Heart left ventricle (tissue), 16 donors: ENCODE results near the gene ALDOB. TPM values are rescaled to one million over a fixed set of nuclear protein-coding genes. Genes with fewer than 3 reads are reported as not detected.
A peak's percentile ranks its signal among the peaks of the same experiment; 100 is the strongest.

ENCODE experiments used
- ATAC-seq, 4 donors: fragments of 200-7000 bp; cut with Tn5 transposase; one replicate each; pipeline ENCODE4 v1.9.1; 2020 to 2022; ENCODE audit warnings: moderate library complexity in 4 of 4, mild to moderate bottlenecking in 3 of 4, moderate number of reproducible peaks in 1 of 4
- DNase-seq, 5 donors: peaks; one replicate each; pipeline ENCODE4 v3.0.0-alpha.2; 2020
- H3K27ac ChIP-seq, 12 donors: fragments of 200-600 bp; sonication (generic) in 4 of 12; one replicate each; pipeline versions ENCODE4 v1.5.0 to v1.8.0; 2016 to 2022; ENCODE audit warnings: mild to moderate bottlenecking in 2 of 12
- H3K27me3 ChIP-seq, 9 donors: fragments of 200-600 bp; sonication (generic) in 2 of 9; one replicate each; pipeline versions ENCODE4 v1.5.1 to v1.8.0; 2016 to 2022; ENCODE audit warnings: mild to moderate bottlenecking in 3 of 9
- H3K36me3 ChIP-seq, 9 donors: fragments of 200-600 bp; sonication (generic) in 2 of 9; one replicate each; pipeline versions ENCODE4 v1.5.0 to v1.8.0; 2018 to 2022; ENCODE audit warnings: mild to moderate bottlenecking in 2 of 9
- H3K4me1 ChIP-seq, 12 donors: fragments of 200-600 bp; sonication (generic) in 4 of 12; one replicate each; pipeline versions ENCODE4 v1.5.0 to v1.8.0; 2016 to 2022; ENCODE audit warnings: mild to moderate bottlenecking in 3 of 12
- H3K4me3 ChIP-seq, 12 donors: fragments of 200-600 bp; sonication (generic) in 4 of 12; one replicate each; pipeline versions ENCODE4 v1.5.0 to v1.8.0; 2017 to 2022; ENCODE audit warnings: mild to moderate bottlenecking in 9 of 12, moderate library complexity in 4 of 12
- H3K9me3 ChIP-seq, 12 donors: fragments of 200-600 bp; sonication (generic) in 4 of 12; one replicate each; pipeline versions ENCODE4 v1.5.0 to v1.8.0; 2016 to 2022; ENCODE audit warnings: mild to moderate bottlenecking in 1 of 12
- POLR2A ChIP-seq, 2 donors: fragments of 450-650 bp; IDR thresholded peaks; one replicate each; pipeline ENCODE4 v1.6.1; 2017; ENCODE audit warnings: antibody characterized with exemption in 2 of 2, mild to moderate bottlenecking in 2 of 2, moderate library complexity in 2 of 2
- WGBS, 4 donors: extraction: QIAGEN DNeasy Blood & Tissue Kit in 2 of 4; methylation state at CpG; one replicate each; pipeline versions ENCODE4 v1.1.5 to v1.1.7; 2013 to 2018; 5-methylcytosine and 5-hydroxymethylcytosine counted together
- intact Hi-C, 10 donors: fragments of 100-400 bp; cut with DNase I; formaldehyde crosslinking; loops; one replicate each; pipeline versions ENCODE4 v1.11.1 to v1.14.2; 2022
- polyA plus RNA-seq, 2 donors: library from polyadenylated mRNA; stranded (reverse); fragments of 200-250 nt; gene quantifications; one replicate each; pipeline ENCODE4 v1.2.3, GENCODE V29; 2013
- total RNA-seq, 9 donors: library from RNA; depleted of rRNA in 2 of 9; stranded (reverse); fragments of >200 nt in 2 of 9; fragmentation: NEBNext Ultra II Directional in 3 of 9; extraction: Animal tissue kit (Norgen Biotek cat#: 25700) in 3 of 9; gene quantifications; one replicate each; pipeline versions ENCODE4 v1.1.0 to v1.2.4, GENCODE V29; 2016 to 2023
- TF ChIP-seq, protein P1 (sequence below), 12 donors: fragments of 200-600 bp; sonication (generic) in 4 of 12; IDR thresholded peaks; one replicate each; pipeline versions ENCODE4 v1.5.0 to v1.8.0; 2018 to 2022; ENCODE audit warnings: antibody characterized with exemption in 12 of 12, mild to moderate bottlenecking in 5 of 12
- donor health status: ischemic (EF 13 %, LVEDD 7.1; RV severe dilation, severe dysfunction).
- donor health status: healthy with polysubstance abuse.
- donor health status: DM: no; HTN: yes; CAD: no.
- donor health status: DM: no; HTN: no; CAD: no.
- donor health status: ischemic (EF 25% LVEDD 6.9; RV normal size, moderate dysfunction).
- donor health status: ischemic (EF 25% LVEDD 5.7; RV mildly dilated, moderate dysfunction).
- donor health status: healthy.
- donor health status: DM: yes; HTN: yes; CAD: no.
- donor health status: ischemic (EF 35%, LVEDD 5.7; RV mildly dilated, moderate dysfunction).
- donor health status: nonischemic (EF 11% LVEDD 7.7; RV severe dilation, severe dysfunction).
- donor health status: DM: yes; HTN: yes; CAD: no.
- donor health status: PGD.
- donor health status: ischemic (EF 29% LVEDD 5.4; RV normal size, mild dysfunction).
- donor health status: nonischemic (EF 23%, LVEDD 6.1; RV moderate dilation, normal function).

ALDOB gene
- total and polyA plus RNA-seq, 11 donors, result 0.15 to 1.8 (median 0.46) TPM; not detected in 3

DNA sequence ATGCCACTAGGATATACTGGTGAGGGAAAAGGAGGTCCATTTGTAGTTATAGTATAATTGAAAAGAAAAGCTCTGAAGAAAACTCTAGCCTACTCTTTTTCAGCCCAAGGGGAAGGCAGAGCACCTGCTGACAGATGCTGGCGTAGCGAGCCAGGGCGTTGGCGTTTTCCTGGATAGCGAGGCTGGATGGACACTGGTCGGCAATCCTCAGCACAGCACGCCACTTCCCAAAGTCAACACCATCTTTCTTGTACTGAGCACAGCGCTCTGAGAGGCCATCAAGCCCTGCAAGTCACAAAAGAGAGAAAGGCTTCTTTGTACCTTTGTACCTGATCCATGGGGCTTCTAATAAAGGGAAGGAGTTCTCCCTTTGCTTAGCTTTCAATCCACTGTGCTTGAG is 8.2 kb downstream of the ALDOB start:
- DNase-seq (no peak), ATAC-seq (no peak)
- intact Hi-C loops, result no loop called here
- Histone ChIP-seq H3K4me1 (peaks cover 0 to 4% (median 0%) of the 10 kb centered on the region in 12 donors), H3K4me3 (no peak overlapping the region), H3K27ac (no peak overlapping the region), H3K27me3 (no peaks in the 10 kb centered on the region), H3K9me3 (no peaks in the 10 kb centered on the region), H3K36me3 (no peaks in the 10 kb centered on the region)
- TF ChIP-seq, protein P1, sequence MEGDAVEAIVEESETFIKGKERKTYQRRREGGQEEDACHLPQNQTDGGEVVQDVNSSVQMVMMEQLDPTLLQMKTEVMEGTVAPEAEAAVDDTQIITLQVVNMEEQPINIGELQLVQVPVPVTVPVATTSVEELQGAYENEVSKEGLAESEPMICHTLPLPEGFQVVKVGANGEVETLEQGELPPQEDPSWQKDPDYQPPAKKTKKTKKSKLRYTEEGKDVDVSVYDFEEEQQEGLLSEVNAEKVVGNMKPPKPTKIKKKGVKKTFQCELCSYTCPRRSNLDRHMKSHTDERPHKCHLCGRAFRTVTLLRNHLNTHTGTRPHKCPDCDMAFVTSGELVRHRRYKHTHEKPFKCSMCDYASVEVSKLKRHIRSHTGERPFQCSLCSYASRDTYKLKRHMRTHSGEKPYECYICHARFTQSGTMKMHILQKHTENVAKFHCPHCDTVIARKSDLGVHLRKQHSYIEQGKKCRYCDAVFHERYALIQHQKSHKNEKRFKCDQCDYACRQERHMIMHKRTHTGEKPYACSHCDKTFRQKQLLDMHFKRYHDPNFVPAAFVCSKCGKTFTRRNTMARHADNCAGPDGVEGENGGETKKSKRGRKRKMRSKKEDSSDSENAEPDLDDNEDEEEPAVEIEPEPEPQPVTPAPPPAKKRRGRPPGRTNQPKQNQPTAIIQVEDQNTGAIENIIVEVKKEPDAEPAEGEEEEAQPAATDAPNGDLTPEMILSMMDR (IDR thresholded peaks at IDR 0.05), result no peak
- TF ChIP-seq POLR2A (IDR thresholded peaks at IDR 0.05), result no peak
- whole genome bisulfite sequencing, 4 donors, result 87 to 93% (median 91%) methylated on average over 8 of the region's 8 CpGs

DNA sequence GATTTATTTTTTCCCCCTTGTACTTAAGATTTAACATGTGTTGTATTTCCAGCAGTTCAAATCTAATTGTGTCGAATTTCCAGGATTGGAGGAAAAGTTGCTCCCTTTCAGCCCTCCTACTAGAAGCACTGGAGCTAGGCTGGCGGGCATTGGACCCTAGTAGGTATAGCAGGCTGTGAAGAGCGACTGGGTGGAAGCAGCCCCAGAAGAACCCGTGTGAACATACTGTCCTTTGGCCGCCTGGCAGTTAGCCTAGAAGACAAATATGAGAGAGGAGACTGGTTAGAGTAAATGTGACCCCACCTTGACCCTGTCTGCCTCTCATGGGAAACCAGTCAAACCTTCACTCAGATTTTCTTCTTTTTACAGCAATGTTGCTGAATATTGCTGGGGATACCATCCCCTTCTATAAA is 13.9 kb downstream of the ALDOB start:
- DNase-seq, result peak; percentile 14 to 57 (median 45)
- Histone ChIP-seq H3K27ac (peak overlapping the region in 1 of 12 donors; percentile 11), H3K27me3 (no peaks in the 10 kb centered on the region), H3K4me1 (peaks cover 0 to 13% (median 0%) of the 10 kb centered on the region in 12 donors), H3K36me3 (peaks cover 0 to 3% (median 0%) of the 10 kb centered on the region in 9 donors), H3K4me3 (no peak overlapping the region), H3K9me3 (peaks cover 0 to 35% (median 0%) of the 10 kb centered on the region in 12 donors)
- ATAC-seq, result peak in 2 of 4 donors; percentile 30 to 32
- TF ChIP-seq, protein P1 (IDR thresholded peaks at IDR 0.05), result no peak
- no peak for TF ChIP-seq POLR2A (IDR thresholded peaks at IDR 0.05)
- intact Hi-C loops, result no loop called here
- WGBS, 4 donors, result 73 to 84% (median 77%) methylated on average over 5 of the region's 5 CpGs

DNA sequence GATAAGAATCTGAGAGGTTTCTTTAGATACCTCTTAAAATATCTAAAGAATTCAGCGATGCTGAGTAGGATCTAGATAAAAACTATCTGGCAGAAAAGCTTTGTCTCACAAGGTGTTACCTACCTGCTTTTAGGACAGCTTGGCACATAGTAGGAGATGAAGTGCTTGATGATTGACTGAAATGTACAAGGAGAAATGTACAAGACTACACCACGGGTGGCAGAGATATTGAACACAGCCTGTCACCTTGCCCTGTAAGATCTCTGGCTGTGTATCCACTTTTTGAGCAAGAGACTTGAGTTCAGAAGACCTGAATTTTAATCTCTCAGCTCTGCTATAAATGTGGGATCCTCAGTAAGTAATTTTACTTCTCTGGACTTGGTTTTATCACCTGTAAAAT is 15.7 kb downstream of the ALDOB start:
- DNase-seq (no peak), ATAC-seq (peak in 2 of 4 donors; percentile 58 to 63)
- peaks cover 0 to 6% (median 0%) of the 10 kb centered on the region in 9 donors for H3K36me3 ChIP-seq
- H3K4me3 ChIP-seq, result no peak overlapping the region
- H3K9me3 ChIP-seq, result peaks cover 0 to 50% (median 4%) of the 10 kb centered on the region in 12 donors
- H3K27ac ChIP-seq, result no peak overlapping the region
- intact Hi-C loops, result no loop called here
- no peak for TF ChIP-seq POLR2A (IDR thresholded peaks at IDR 0.05)
- TF ChIP-seq, protein P1 (IDR thresholded peaks at IDR 0.05), result no peak
- no peaks in the 10 kb centered on the region for H3K27me3 ChIP-seq
- WGBS, 4 donors, result 53 to 64% (median 56%) methylated on average over 2 of the region's 2 CpGs
- peaks cover 0 to 13% (median 0%) of the 10 kb centered on the region in 12 donors for H3K4me1 ChIP-seq

DNA sequence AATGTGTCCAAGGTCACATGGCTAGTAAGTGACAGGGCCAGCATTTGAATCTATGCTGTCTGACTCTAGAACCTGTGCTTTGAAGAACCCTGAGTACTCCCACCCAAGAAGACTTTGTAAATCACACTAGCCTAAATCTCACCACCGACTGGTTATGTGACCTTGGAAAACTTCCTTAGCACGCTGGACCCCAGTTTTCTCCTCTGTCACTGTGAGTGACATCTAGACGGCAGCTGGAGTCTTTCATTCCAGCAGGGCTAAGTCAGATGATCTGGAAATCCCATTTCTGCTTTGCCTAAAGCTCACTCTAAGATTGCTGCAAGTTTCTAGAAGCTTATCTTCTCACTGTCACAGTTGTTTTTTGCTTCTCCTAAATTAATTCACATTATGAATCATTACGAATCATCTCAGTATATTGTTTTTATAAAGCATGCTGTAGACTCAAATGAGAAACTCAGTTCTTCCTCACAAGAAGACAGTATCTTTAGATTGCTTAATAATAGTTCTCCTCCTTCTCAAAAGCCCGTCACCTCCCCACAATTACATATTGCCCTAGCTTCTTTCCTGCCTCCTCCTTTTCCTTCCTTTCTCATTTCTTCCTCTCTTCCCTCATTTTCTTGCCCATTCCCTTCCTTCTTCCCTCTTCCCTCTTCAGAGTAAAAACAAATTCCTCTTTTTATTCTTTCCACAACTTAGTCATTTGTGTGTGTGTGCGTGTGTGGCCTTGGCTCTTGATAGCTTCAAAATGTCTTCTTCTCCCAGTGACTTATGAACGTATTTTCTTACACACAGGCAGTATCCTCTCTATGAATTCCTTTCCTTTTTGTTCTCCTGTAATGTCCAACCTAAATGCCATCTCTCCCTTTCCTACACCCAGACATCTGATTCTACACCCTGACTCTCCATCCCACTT is 16.8 kb downstream of the ALDOB start:
- WGBS, 4 donors, result 59 to 61% (median 60%) methylated on average over 7 of the region's 7 CpGs
- peak in 1 of 4 donors; percentile 33 for ATAC-seq
- H3K4me3 ChIP-seq, result no peak overlapping the region

More for the DNA sequence above, 16.8 kb downstream of the ALDOB start:
- Histone ChIP-seq H3K4me1 (peaks cover 0 to 13% (median 0%) of the 10 kb centered on the region in 12 donors), H3K9me3 (peaks cover 0 to 61% (median 13%) of the 10 kb centered on the region in 12 donors), H3K27ac (peak overlapping the region in 3 of 12 donors; percentile 6 to 15 (median 14)), H3K27me3 (no peaks in the 10 kb centered on the region), H3K36me3 (peaks cover 0 to 10% (median 0%) of the 10 kb centered on the region in 9 donors)
- intact Hi-C loops, result no loop called here
- no peak for DNase-seq
- TF ChIP-seq, protein P1 (IDR thresholded peaks at IDR 0.05), result no peak
- no peak for TF ChIP-seq POLR2A (IDR thresholded peaks at IDR 0.05)
